Karpas-422 (cell line): ENCODE results near the gene PRKCH. TPM values are rescaled to one million over a fixed set of nuclear protein-coding genes. Genes with fewer than 3 reads are reported as not detected.

Experiments used
- DNase-seq: peaks from one replicate; pipeline ENCODE4 v3.0.0-alpha.2; 2015
- H2AFZ ChIP-seq: fragments of 200-600 bp; sonication (generic); 2 replicates; pipeline ENCODE4 v1.6.1; 2014; ENCODE audit warnings: antibody characterized with exemption, low read length, mixed read lengths
- H3K27ac ChIP-seq: fragments of 200-600 bp; sonication (generic); 2 replicates; pipeline ENCODE4 v1.5.1; 2014; ENCODE audit warnings: mild to moderate bottlenecking, low read length, moderate library complexity
- H3K27me3 ChIP-seq: fragments of 200-600 bp; sonication (generic); 2 replicates; pipeline ENCODE4 v1.6.1; 2014; ENCODE audit warnings: low read length, mixed read lengths
- H3K36me3 ChIP-seq: fragments of 200-600 bp; sonication (generic); 2 replicates; pipeline ENCODE4 v1.6.1; 2014; ENCODE audit warnings: low read length, mixed read lengths; ENCODE audit not compliant: insufficient read depth
- H3K4me1 ChIP-seq: fragments of 200-600 bp; sonication (generic); 2 replicates; pipeline ENCODE4 v1.6.1; 2014; ENCODE audit warnings: mild to moderate bottlenecking, low read length, mixed read lengths
- H3K4me2 ChIP-seq: fragments of 200-600 bp; sonication (generic); 2 replicates; pipeline ENCODE4 v1.6.1; 2014; ENCODE audit warnings: low read length, low read depth, mild to moderate bottlenecking; ENCODE audit not compliant: poor library complexity, severe bottlenecking
- H3K4me3 ChIP-seq: fragments of 200-600 bp; sonication (generic); 2 replicates; pipeline ENCODE4 v1.5.1; 2014; ENCODE audit warnings: mild to moderate bottlenecking, antibody characterized with exemption, low read length, mixed read lengths
- H3K79me2 ChIP-seq: fragments of 200-600 bp; sonication (generic); 2 replicates; pipeline ENCODE4 v1.6.1; 2014; ENCODE audit warnings: mild to moderate bottlenecking, low read length, mixed read lengths
- H3K9ac ChIP-seq: fragments of 200-600 bp; sonication (generic); 2 replicates; pipeline ENCODE4 v1.6.0; 2014; ENCODE audit warnings: low read length
- H3K9me2 ChIP-seq: fragments of 200-600 bp; sonication (generic), shearing (Covaris generic); replicated peaks from 2 replicates; pipeline ENCODE4 v1.6.0; 2014; ENCODE audit warnings: mild to moderate bottlenecking, low read length, moderate library complexity; ENCODE audit not compliant: insufficient read depth
- H3K9me3 ChIP-seq: fragments of 300-700, 200-600 bp; sonication (generic); 2 replicates; pipeline ENCODE4 v1.6.1; 2014; ENCODE audit warnings: low read length, mixed read lengths
- H4K20me1 ChIP-seq: fragments of 200-600 bp; sonication (generic); 2 replicates; pipeline ENCODE4 v1.6.1; 2014; ENCODE audit warnings: mild to moderate bottlenecking, antibody characterized with exemption, low read length, low read depth; ENCODE audit not compliant: insufficient read depth
- total RNA-seq: library from RNA; depleted of rRNA; stranded (reverse); fragments of >200 nt; shearing (Covaris generic); gene quantifications from 2 replicates; pipeline ENCODE4 v1.2.3, GENCODE V29; 2014; ENCODE audit warnings: low replicate concordance

Gene PRKCH
- total RNA-seq, 1 experiment from 2014 or later: 7.0 TPM

GRCh38 chr14:61375218-61375617 lies 53.8 kb downstream of the PRKCH start:
- Histone ChIP-seq H3K4me3 (no peak overlapping the region), H3K27ac (no peak overlapping the region), H2AFZ (no peak overlapping the region), H4K20me1 (no peaks in the 10 kb centered on the region), H3K36me3 (no peaks in the 10 kb centered on the region), H3K4me1 (no peaks in the 10 kb centered on the region), H3K9ac (no peak overlapping the region), H3K4me2 (no peak overlapping the region), H3K79me2 (no peaks in the 10 kb centered on the region), H3K9me2 (no peaks in the 10 kb centered on the region), H3K27me3 (no peaks in the 10 kb centered on the region), H3K9me3 (peaks cover 20% of the 10 kb centered on the region)
- no peak for DNase-seq

DNA sequence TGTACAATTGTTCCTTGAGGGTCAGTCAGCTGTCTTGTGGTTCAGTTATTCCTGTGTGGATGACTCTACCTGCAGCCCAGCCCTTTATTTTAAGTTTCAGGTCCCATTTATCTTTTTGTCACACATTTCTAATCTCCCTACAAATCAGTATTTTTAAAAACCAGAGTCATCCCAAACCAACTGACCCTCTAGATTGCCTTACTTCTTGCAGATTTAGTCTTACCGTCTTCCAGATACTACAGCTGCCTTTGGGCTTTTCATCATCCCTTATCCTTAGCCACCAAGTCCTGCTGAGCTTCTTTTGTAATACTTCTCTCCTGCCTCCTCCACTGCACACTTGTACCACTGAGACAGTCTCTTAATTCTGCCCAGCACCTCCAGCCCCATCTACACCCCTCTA lies 54.9 kb downstream of the PRKCH start:
- Histone ChIP-seq H3K27me3 (no peaks in the 10 kb centered on the region), H3K4me1 (no peaks in the 10 kb centered on the region), H3K4me2 (no peak overlapping the region), H3K36me3 (no peaks in the 10 kb centered on the region), H4K20me1 (no peaks in the 10 kb centered on the region), H3K9me3 (peaks cover 20% of the 10 kb centered on the region), H3K79me2 (no peaks in the 10 kb centered on the region), H3K9me2 (no peaks in the 10 kb centered on the region), H3K4me3 (no peak overlapping the region), H3K9ac (no peak overlapping the region), H2AFZ (no peak overlapping the region), H3K27ac (no peak overlapping the region)
- DNase-seq: no peak

- no peaks in the 10 kb centered on the region for H3K27me3 ChIP-seq
- H3K27ac ChIP-seq: no peak overlapping the region
- no peaks in the 10 kb centered on the region for H3K36me3 ChIP-seq
- H3K9ac ChIP-seq: no peak overlapping the region
- no peaks in the 10 kb centered on the region for H3K4me1 ChIP-seq
- no peak overlapping the region for H2AFZ ChIP-seq
- no peaks in the 10 kb centered on the region for H3K9me2 ChIP-seq
- H3K79me2 ChIP-seq: no peaks in the 10 kb centered on the region
- H3K4me3 ChIP-seq: no peak overlapping the region
- peaks cover 20% of the 10 kb centered on the region for H3K9me3 ChIP-seq
- DNase-seq: no peak
- H3K4me2 ChIP-seq: no peak overlapping the region
- no peaks in the 10 kb centered on the region for H4K20me1 ChIP-seq
Measured at GRCh38 chr14:61377749-61378148, 56.4 kb downstream of the PRKCH start.

DNA sequence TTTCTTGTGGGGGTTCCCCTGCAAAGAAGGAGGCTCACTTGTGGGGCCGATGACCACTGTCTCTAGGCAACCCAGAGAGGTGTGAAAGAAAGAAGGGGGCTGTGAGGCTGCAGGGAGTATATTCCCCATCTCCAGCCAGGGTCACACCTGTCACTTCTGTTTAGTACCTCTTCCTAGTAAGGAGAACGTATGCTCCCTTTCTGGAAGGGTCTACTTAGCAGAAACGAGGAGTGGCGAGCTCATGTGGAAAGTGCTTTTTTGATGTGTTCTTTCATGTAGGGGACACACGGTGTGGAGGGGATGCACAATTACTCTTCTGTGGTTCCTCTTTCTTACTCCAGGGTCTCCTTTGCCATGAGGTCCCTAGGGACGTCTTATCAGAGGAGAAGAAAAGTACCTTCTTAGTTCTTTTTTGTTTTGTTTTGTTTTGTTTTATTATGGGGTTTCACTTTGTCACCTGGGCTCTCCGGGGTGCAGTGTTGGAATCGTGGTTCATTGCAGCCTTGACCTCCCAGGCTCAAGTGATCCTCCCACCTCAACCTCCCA lies 58.3 kb downstream of the PRKCH start:
- Histone ChIP-seq H3K4me3 (no peak overlapping the region), H3K79me2 (no peaks in the 10 kb centered on the region), H2AFZ (no peak overlapping the region), H4K20me1 (no peaks in the 10 kb centered on the region), H3K36me3 (no peaks in the 10 kb centered on the region), H3K4me1 (no peaks in the 10 kb centered on the region), H3K4me2 (no peak overlapping the region), H3K9ac (no peak overlapping the region), H3K9me2 (no peaks in the 10 kb centered on the region), H3K9me3 (peaks cover 15% of the 10 kb centered on the region), H3K27me3 (no peaks in the 10 kb centered on the region), H3K27ac (no peak overlapping the region)
- no peak for DNase-seq

DNA sequence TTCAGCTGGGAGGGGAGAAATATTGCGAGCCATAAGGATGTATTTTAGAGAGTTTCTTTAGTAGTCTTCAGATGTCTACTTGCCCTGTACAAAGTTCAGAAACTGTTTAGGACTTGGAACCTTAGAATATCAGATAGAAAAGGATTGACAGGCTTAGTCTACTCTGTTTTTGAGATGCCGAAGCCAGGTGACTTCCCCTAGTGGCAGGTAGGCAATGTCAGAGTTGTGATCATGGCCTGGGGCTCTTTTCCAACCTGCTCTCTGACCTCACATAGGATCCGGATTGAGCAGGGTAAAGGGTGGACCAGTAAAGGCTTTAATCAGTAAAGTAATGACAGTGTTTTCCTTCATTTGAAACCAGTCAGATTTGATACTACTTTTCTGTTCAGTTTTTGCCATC lies 59.6 kb downstream of the PRKCH start:
- Histone ChIP-seq H3K27me3 (no peaks in the 10 kb centered on the region), H3K27ac (no peak overlapping the region), H4K20me1 (no peaks in the 10 kb centered on the region; the same call in 1 of the 2 replicates), H3K9me3 (peaks cover 8% of the 10 kb centered on the region), H3K9me2 (no peaks in the 10 kb centered on the region), H3K4me2 (no peak overlapping the region), H3K36me3 (no peaks in the 10 kb centered on the region), H3K9ac (no peak overlapping the region), H3K4me3 (no peak overlapping the region), H2AFZ (no peak overlapping the region), H3K4me1 (0 out of 2 replicates have a peak, but pooled peaks cover 1% of the 10 kb centered on the region), H3K79me2 (no peaks in the 10 kb centered on the region)
- DNase-seq: no peak

DNA sequence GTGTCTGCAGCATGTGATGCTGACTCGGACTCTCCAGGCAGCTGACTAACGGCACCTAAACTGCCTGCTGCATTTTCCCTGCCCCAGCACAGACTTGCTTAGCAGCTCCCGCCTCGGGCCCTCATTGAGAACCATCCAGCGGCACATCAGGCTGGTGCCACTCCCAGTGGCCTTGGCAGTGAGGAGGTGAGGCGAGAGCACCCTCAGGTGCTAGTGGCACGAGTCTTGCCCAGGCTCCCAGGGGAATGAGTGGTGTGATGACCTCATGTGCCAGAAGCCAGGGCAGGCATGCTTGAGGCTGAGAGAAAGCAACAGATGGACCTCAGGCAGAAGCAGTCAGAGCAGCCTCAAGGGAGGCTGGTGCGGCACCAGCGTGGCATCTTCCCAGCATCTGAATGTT lies 60.2 kb downstream of the PRKCH start:
- H3K79me2 ChIP-seq: no peaks in the 10 kb centered on the region
- no peak overlapping the region for H3K9ac ChIP-seq
- DNase-seq: no peak
- 0 out of 2 replicates have a peak, but pooled peaks cover 3% of the 10 kb centered on the region for H3K4me1 ChIP-seq
- H3K9me3 ChIP-seq: peaks cover 6% of the 10 kb centered on the region
- no peaks in the 10 kb centered on the region; the same call in 1 of the 2 replicates for H4K20me1 ChIP-seq
- H3K9me2 ChIP-seq: no peaks in the 10 kb centered on the region
- H3K4me2 ChIP-seq: no peak overlapping the region
- H2AFZ ChIP-seq: no peak overlapping the region
- no peaks in the 10 kb centered on the region for H3K27me3 ChIP-seq
- no peak overlapping the region for H3K4me3 ChIP-seq
- no peaks in the 10 kb centered on the region for H3K36me3 ChIP-seq
- no peak overlapping the region for H3K27ac ChIP-seq

DNA sequence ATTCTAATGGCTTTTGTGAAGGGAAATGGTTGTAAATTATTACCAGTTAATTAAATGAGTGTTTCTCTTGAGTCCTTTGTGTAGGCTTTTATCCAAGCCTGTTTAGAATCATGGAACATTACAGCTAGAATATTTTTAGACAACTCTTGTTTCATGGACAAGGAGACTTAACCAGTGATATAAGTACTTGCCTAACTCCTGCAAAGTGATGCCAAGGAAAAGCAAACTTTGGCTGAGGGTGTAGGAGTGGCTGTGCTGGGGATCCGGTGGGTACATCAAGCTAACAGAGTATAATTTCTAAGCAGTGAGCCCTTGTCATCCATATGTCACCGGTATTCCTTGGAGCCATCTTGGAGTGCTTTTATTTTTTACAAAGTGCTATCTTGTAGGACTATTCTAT lies 61.5 kb downstream of the PRKCH start:
- no peaks in the 10 kb centered on the region for H3K79me2 ChIP-seq
- no peak overlapping the region for H3K27ac ChIP-seq
- no peak overlapping the region for H3K4me3 ChIP-seq
- no peak for DNase-seq
- H2AFZ ChIP-seq: no peak overlapping the region
- H3K36me3 ChIP-seq: no peaks in the 10 kb centered on the region
- no peaks in the 10 kb centered on the region; the same call in 1 of the 2 replicates for H3K27me3 ChIP-seq
- no peak overlapping the region for H3K9ac ChIP-seq
- H3K9me2 ChIP-seq: no peaks in the 10 kb centered on the region
- H3K4me2 ChIP-seq: no peak overlapping the region
- H4K20me1 ChIP-seq: no peaks in the 10 kb centered on the region; the same call in 1 of the 2 replicates
- H3K4me1 ChIP-seq: peaks cover 6% of the 10 kb centered on the region
- H3K9me3 ChIP-seq: no peaks in the 10 kb centered on the region

- Histone ChIP-seq H3K9ac (no peak overlapping the region), H3K4me2 (no peak overlapping the region), H3K4me1 (peaks cover 23% of the 10 kb centered on the region), H3K4me3 (no peak overlapping the region), H3K36me3 (no peaks in the 10 kb centered on the region), H3K27ac (no peak overlapping the region), H2AFZ (no peak overlapping the region), H3K79me2 (no peaks in the 10 kb centered on the region), H3K27me3 (no peaks in the 10 kb centered on the region; the same call in 1 of the 2 replicates), H3K9me2 (no peaks in the 10 kb centered on the region), H4K20me1 (no peaks in the 10 kb centered on the region; the same call in 1 of the 2 replicates), H3K9me3 (no peaks in the 10 kb centered on the region)
- no peak for DNase-seq
Measured at GRCh38 chr14:61385002-61385685, 63.8 kb downstream of the PRKCH start.
